HG03175 (cell line): ENCODE results near the gene ABHD11.
"Not testable (repeated sequence)": the region's sequence is repeated elsewhere in the genome, so short reads cannot be mapped to it uniquely, and the experiment has no call there.

ENCODE experiments used
- ATAC-seq: cut with Tn5 transposase; IDR thresholded peaks from one replicate; pipeline ENCODE4 v1.9.1; 2021; ENCODE audit warnings: mild to moderate bottlenecking, moderate library complexity; ENCODE audit not compliant: unreplicated experiment

Gene ABHD11

DNA sequence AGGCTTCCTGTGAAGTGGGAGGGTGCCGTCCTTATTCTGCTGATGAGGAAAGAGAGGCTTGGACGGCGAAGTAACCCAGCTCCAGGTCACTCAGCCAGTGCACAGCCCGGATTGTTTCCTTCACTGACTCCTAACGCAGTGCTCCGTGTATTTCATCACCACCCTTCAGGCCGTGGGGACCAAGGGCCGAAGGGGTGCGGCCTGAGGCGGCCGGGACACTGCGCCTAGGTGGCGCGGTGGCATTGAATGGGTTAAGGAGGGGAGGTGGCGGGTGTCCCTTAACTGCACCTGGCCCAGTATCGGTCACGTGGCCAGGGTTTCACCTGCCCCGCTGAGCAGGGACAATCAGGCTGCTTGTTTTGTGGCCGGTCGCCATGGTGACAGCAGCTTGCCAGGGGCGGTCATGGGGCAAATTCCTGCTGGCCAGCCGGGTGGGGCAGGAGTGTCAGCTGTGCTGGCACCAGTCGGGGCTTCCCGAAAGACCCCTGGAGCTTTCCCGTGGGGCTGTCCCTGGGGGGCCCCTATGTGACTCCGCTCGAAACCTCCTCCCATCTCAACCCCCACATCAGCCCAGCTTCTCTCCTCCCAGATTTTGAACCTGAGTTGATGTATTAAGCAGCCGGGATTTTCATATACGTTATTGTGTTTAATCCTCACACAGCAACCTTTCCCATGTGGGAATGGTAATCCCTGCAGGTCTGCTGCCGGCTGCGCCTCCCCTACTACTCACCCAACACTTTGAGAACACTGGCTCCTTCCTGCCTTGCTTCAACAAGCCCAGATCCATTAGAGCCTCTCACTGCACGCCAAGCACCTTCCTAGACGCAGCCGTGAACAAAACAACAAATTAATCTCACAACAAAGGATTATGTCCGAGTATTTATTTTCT lies 4.4 kb upstream of the ABHD11 start:
- no peak for ATAC-seq

DNA sequence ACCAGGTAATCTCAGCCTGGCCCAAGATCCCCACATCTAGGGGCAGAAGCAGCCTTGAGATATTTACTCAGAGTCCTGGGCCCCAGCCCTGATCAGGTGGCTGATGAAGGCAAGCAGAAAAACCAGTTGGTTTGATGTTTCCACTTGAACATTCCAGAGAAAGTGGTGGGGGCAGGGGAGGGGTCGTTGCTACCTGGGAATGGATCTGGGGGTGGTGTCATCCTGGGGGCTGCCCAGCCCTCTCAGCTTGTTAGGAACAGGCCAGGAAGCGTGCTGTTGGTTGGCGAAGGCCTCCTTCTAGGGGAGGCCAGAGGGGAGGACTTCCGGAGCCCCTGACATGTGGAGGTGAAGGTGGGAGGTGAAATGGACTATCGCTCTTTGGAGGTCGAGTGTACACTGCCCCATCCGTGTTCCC lies 3.7 kb upstream of the ABHD11 start:
- ATAC-seq = no peak

DNA sequence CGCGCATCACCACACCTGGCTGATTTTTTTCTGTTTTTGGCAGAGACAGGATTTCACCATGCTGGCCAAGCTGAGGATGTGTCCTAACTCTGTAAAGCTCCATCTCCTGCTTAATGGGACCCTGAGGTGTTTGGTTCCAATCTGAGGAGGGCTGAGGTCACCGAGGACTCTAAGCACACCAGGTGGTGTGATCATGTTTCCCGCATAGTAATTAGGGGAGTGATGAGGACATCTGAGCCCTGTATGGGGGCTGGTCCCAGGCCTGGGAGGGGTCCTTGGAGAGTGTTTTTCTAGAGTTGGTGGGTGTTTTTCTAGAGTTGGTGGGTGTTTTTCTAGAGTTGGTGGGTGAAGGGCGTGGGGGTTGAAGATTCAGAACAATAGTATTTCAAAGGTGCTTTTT lies 3.0 kb upstream of the ABHD11 start:
- ATAC-seq = no peak

DNA sequence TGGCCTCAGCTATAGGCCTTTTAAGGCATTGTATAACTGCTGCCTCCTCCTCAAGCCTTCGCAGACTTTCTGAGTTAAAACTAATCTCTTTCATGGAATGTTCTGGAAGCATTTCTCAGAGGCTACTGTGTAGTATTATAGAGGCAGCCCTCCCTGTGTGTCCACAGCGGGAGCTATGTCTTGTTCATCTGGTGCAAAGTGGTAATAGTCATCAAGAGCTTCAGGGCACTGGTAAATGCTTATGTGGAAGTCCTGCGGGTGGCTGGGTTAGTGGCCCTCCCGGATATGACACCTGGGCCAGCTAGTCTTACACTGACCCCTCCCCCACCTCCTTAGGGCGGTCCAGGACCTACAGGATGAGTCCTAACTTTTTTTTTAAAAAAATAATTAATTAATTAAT lies 2.2 kb upstream of the ABHD11 start:
- no peak for ATAC-seq

DNA sequence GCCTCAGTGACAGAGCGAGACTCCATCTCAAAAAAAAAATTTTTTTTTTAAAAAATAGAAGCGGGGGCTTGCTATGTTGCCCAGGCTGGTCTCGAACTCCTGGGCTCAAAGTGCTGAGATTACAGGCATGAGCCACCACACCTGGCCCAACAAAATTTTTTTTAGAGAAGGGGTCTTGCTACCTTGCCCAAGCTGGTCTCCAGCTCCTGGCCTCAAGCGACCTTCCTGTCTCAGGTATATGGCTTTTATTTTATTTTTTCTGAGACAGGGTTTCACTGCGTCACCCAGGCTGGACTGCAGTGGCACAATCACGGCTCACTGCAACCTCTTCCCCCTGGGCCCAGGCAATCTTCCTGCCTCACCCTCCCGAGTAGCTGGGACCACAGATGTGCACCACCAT lies 1.6 kb upstream of the ABHD11 start:
- ATAC-seq = no peak

DNA sequence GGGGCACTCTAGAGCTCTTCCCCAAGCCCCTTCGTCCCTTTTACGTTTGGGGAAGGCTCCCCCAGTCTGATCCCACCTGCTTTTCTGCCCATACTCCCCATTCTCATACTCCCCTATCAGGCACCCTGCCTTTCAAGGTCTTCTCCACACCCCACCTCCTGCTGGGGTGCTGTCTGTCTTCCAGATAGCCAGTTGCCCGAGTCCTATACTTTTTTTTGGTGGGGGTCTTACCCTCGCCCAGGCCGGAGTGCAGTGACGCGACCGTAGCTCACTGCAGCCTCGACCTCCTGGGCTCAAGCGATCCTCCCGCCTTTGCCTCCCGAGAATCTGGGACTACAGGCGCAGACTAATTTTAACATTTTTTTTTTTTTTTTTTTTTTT lies 775 bp upstream of the ABHD11 start:
- no peak for ATAC-seq

DNA sequence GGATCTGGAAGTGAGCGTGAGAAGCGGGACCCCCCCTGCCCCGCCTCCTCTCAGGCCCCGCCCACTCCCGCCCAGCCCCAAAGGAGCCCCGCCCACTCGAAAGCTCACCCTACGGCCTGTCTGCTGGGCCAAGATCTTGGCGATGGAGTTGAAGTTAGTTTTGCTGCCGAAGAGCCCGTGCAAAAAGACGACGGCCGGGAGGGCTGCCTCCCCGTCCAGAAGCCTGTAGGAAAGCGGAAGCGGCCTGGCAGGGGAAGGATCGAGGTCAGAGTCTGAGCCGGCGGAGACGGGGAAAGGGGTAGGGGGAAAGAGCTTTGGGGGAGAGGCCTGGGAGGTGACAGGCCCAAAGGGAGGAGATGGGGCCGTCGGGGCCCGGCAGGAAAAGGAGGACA lies 386 bp downstream of the ABHD11 start:
- ATAC-seq = peak; percentile 13

DNA sequence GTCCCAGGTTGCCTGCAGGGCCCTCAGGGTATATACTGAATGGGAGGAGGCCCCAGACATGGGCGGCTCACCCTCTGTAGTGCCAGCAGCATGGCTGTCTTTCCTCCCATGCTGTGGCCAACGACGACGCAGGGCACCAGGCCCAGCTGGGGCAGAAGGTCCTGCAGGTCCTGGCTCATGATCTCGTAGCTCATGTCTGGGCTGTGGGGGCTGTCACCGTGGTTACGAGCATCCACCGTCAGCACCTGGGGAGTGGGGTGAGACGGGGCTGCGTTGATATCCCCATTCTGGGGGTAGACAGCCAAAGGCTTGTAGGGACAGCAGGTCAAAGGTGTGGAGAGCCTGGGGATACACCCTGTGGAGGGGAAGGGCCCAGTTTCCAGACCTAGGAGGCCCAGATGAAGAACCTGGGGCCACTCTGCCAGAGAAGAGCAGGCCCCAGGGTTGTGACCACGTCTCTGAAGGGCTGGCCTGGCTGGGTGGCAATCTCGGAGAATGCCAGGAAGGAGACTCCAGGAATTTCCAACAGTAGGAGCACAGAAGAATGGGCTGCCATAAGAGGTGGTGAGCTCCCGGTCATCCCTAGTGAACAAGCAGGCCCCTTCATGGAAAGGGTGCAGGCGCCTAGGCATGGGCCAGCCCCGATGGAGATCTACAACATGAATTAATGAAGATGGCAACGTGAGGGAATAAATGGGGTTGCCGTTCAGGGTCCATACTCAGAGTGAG lies 947 bp downstream of the ABHD11 start:
- ATAC-seq = no peak

DNA sequence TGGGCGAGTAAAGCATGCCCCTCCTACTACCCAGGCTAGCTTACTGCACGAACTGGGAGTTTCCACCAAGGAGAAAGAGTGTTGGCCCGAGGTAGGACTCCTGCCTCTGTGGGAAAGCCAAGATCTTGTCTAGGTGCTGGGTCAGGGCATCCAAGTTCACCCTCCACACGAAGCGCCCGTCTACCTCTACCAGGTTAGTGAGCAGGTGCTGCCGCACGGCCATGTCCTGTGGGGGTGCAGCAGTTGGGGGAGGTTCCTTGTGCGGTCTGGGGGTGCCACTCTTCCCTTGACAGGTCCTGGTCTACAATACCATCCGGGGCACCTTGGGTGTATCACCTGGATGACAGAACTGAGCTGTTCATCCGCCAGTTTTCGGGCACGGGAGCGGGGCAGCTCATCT lies 1.7 kb downstream of the ABHD11 start:
- no peak for ATAC-seq

DNA sequence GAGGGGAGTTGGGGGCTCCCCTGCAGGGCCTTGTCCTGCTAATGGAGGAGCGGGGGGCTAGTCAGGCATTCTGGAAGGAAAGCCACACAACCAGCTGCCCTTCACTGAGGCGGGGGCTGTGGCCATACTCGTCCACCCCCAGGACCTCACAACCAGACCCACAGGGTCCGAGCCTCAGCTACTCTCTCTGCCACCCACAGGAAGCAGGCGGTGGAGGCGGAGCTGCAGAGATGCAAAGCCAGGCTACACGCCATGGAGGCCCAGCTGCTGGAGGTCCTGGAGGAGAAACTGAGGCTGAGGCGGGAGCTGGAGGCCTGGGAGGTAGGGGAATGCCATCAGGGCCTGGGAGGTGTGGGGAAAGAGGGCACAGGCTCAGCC lies 3.1 kb downstream of the ABHD11 start:
- ATAC-seq = no peak

DNA sequence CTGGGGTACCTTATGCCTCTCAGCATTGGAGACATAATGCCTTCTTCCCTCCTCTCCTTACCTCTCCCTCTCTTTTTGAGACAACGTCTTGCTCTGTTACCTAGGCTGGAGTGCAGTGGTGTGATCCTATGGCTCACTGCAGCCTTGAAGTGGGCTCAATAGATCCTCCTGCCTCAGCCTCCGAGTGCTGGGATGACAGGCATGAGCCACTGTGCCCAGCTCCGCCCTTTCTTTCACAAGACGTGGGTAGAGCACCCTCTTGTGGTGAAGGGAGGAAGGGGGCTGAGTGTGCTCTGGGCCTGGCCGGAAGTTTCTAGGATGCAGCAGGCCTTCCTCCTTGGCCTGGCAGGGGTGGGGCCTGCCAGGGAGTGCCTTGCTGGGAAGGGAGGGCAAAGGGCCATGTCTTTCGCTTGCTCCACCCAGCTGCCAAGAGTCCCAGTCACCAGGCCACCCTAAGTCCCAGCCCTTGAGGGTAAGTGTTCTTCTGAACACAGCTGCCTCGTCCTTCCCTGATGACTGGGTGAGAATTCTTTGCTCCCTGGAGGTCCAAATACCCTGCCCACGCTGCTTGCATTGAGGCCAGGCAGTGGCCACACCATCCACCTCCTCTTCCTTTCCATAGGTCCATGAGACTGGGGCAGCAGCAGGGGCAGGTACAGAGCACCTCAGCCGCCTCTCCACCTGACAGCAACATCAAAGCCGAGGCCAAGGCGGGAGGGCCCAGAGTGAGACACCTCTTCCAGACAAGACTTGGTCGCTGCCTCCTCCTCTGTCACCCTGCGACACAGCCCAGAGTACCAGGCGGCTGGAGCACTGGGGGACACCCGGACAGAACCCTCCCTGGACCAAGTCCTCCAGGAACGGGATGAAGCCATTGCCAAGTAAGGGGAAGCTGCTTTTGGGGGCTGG lies 3.7 kb downstream of the ABHD11 start:
- peak; percentile 42 for ATAC-seq

DNA sequence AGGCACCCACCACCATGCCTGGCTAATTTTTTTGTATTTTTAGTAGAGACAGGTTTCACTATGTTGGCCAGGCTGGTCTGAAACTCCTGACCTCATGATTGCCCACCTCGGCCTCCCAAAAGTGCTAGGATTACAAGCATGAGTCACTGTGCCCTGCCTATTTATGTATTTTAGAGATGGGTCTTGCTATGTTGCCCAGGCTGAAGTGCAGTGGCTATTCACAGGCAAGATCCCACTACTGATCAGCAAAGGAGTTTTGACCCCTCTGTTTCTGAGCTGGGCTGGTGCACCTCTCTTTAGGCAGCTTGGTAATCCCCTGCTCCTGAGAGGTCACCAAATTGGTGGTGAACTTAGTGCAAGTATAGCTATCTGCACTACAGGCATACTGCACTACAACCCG lies 6.2 kb downstream of the ABHD11 start:
- ATAC-seq = no peak

DNA sequence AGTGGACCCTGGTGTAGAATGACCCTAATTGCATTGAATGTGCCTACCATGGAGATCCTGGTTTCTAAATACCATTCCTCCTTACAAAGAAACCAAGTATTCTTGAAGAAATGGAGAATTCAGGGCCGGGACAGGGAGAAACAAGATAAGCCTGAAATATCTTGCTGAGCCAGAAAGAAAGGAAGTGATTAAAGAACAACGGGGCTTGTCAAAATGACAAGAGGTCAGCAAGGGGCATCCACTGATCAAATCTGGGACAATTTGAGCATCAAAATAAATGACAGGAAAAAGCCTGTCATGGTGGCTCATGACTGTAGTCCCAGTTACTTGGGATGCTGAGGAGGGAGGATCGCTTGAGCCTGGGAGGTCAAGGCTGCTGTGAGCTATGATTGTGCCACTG lies 8.1 kb downstream of the ABHD11 start:
- no peak for ATAC-seq

DNA sequence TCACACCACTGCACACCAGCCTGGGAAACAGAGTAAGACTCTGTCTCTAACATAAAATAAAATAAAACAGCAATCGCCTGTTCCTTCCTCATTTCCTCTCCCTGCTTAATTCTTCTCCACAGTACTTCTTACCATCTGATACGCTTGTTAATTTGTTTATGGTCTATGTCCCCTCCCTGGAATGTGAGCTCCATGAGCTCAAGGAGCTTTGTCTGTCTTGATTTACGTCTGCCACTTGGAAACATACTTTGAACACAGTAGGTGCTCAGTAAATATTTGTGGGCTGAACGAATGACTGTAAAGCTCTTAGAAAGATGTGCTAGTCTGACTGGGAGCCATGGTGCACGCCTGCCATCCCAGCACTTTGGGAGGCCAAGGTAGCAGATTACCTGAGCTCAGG lies 10.1 kb downstream of the ABHD11 start:
- no peak for ATAC-seq

DNA sequence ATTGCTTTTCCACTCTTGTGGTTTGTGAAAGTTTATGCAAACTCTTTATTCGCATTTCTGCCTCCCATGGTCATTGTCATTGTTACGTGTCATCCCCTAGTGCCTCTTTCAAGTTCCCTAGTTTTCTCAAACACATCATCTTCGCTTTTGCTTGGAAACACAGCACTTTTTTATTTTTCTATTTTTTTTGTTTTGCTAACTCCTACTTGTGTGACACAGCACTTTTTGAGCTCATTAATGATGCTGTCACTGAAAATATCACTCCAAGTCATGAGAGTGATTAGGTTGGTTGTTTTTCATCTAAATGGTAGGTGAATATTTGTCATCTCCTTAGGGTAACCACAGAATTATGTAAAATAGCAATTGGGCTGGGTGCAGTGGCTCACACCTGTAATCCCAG lies 10.7 kb downstream of the ABHD11 start:
- no peak for ATAC-seq

DNA sequence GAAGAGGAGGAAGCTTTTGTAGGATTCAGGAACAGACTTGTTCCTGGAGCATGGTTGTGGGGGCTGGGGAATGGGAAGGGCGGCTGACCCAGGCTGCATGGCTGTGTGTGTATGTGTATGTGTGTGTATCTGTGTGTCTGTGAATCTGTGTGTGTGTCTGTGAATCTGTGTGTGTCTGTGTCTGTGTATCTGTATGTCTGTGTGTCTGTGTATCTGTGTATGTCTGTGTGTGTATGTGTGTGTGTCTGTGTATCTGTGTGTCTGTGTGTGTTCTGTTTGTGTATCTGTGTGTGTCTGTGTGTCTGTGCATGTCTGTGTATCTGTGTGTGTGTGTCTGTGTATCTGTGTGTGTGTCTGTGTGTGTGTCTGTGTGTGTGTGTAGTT lies 12.5 kb downstream of the ABHD11 start:
- peak; percentile 16 for ATAC-seq

DNA sequence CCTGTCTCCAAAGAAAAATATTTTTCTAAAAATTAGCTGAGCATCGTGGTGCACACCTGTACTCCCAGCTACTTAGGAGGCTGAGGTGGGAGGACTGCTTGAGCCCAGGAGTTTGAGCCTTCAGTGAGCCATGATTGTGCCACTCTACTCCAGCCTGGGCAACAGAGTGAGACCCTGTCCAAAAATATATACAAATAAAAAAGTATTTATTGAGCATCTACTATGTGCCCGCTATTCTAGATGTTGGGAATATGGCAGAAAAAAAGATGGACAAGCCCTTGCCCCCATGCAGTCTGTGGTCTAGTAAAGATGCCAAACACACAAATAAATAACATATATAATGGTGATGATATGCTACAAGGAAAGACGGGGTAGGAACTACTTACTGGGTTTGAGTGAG lies 14.8 kb downstream of the ABHD11 start:
- no peak for ATAC-seq

DNA sequence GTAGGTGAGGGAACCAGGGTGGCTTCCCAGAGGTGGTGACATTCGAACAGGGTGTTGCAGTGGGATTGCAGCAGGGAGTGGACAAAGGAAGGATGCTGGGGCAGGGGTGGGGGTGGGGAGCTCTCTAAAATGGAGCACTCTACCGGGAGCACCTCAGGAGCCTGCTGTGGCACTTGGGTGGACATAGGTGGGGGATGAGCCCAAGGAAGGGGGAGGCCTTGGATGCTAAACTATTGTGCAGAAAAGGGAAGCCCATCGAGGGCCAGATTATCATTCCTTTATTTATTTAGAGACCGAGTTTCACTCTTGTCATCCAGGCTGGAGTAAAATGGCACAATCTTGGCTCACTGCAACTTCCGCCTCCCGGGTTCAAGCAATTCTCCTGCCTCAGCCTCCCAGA lies 15.8 kb downstream of the ABHD11 start:
- ATAC-seq = no peak

DNA sequence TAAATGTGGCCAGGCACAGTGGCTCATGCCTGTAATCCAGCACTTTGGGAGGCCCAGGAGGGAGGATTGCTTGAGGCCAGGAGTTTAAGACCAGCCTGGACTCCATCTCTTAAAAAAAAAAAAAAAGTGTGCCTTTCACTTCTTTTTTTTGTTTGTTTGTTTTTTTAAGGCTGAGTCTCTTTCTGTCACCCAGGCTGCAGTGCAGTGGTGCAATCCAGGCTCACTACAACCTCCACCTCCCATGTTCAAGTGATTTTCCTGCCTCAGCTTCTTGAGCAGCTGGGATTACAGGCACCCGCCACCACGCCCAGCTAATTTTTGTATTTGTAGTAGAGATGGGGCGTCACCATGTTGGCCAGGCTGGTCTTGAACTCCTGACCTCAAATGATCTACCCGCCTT lies 16.4 kb downstream of the ABHD11 start:
- ATAC-seq = not testable (repeated sequence)

DNA sequence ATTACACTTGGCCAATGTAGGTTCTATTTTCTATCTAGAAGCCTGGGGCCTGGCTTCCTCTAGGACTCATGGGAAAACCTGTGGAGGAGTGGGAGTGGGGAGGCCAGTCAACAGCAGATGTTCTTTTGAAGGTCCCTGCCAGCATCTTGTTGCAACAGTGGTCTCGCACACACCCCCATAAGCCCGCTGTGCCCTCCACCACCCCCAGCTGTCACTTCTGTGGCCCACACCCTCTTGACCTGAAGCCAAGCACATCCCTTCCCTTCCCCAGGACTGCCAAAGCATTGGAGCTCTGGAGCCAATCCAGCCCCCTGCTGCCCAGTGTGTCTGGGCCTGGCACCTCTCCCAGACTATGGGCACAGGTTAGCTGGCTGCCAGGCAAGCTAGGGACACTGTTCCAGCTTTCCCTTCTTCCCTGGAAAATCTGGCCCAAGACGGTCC lies 17.2 kb downstream of the ABHD11 start:
- ATAC-seq = no peak

DNA sequence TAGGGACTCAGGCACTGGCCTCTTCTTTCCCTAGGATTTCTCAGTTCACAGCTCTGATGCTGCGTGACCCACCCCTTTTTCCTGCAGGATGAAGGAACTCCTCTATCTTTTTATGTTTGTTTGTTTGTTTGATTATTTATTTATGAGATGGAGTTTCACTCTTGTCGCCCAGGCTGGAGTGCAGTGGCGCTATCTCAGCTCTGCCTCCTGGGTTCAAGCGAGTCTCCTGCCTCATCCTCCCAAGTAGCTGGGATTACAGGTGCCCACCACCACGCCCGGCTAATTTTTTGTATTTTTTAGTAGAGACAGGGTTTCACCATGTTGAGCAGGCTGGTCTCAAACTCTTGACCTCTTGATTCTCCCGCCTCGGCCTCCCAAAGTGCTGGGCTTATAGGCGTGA lies 18.2 kb downstream of the ABHD11 start:
- not testable (repeated sequence) for ATAC-seq
